Astrocyte (in vitro differentiated cells and primary cell): ENCODE data around the gene LYL1. TPM values are rescaled to one million over a fixed set of nuclear protein-coding genes. Genes with fewer than 3 reads are reported as not detected.

Experiments used
- DNase-seq: peaks from one replicate; pipeline ENCODE4 v3.0.0-alpha.2; 2010; ENCODE audit warnings: low read depth
- FAIRE-seq: peaks from 2 replicates; lab custom pipeline; 2011; peaks lifted over from hg19 to GRCh38; lab: Jason Lieb, UNC
- H2AFZ ChIP-seq: 2 replicates; pipeline ENCODE4 v1.6.0; 2012; ENCODE audit warnings: low read depth, low read length, inconsistent platforms
- H3K27ac ChIP-seq: 2 replicates; pipeline ENCODE4 v1.5.1; 2011; ENCODE audit warnings: low read depth, low read length, inconsistent platforms
- H3K27me3 ChIP-seq: 2 replicates; pipeline ENCODE4 v1.6.0; 2011; ENCODE audit warnings: low read length, inconsistent platforms; ENCODE audit not compliant: insufficient read depth
- H3K36me3 ChIP-seq: 2 replicates; pipeline ENCODE4 v1.5.1; 2011; ENCODE audit warnings: low read length, inconsistent platforms; ENCODE audit not compliant: insufficient read depth
- H3K4me1 ChIP-seq: 2 replicates; pipeline ENCODE4 v1.5.1; 2011; ENCODE audit warnings: low read length, inconsistent platforms; ENCODE audit not compliant: insufficient read depth
- H3K4me2 ChIP-seq: 2 replicates; pipeline ENCODE4 v1.6.0; 2012; ENCODE audit warnings: low read length, inconsistent platforms
- H3K4me3 ChIP-seq: 2 replicates; pipeline ENCODE4 v1.5.1; 2011; ENCODE audit warnings: low read depth, mild to moderate bottlenecking, low read length, inconsistent platforms; ENCODE audit not compliant: insufficient read depth
- H3K79me2 ChIP-seq: 2 replicates; pipeline ENCODE4 v1.6.0; 2012; ENCODE audit warnings: mild to moderate bottlenecking, low read length, inconsistent platforms; ENCODE audit not compliant: insufficient read depth
- H3K9ac ChIP-seq: 2 replicates; pipeline ENCODE4 v1.6.0; 2012; ENCODE audit warnings: mild to moderate bottlenecking, low read length, inconsistent platforms
- H3K9me3 ChIP-seq: 2 replicates; pipeline ENCODE4 v1.5.1; 2012; ENCODE audit warnings: low read depth, mild to moderate bottlenecking, low read length, inconsistent platforms; ENCODE audit not compliant: insufficient read depth
- H4K20me1 ChIP-seq: 2 replicates; pipeline ENCODE4 v1.6.0; 2012; ENCODE audit warnings: low read length, inconsistent platforms; ENCODE audit not compliant: insufficient read depth
- H3K27ac Mint-ChIP-seq: one replicate; pipeline ENCODE4 v1.8.0; 2021; ENCODE audit warnings: mild to moderate bottlenecking, mixed read lengths; ENCODE audit not compliant: unreplicated experiment
- H3K27me3 Mint-ChIP-seq: one replicate; pipeline ENCODE4 v1.8.0; 2021; ENCODE audit warnings: low read depth, mixed read lengths; ENCODE audit not compliant: unreplicated experiment
- H3K36me3 Mint-ChIP-seq: one replicate; pipeline ENCODE4 v1.8.0; 2021; ENCODE audit warnings: low read depth, mixed read lengths; ENCODE audit not compliant: unreplicated experiment
- H3K4me1 Mint-ChIP-seq: one replicate; pipeline ENCODE4 v1.8.0; 2021; ENCODE audit warnings: low read depth, mixed read lengths; ENCODE audit not compliant: unreplicated experiment
- H3K4me3 Mint-ChIP-seq: one replicate; pipeline ENCODE4 v1.8.0; 2021; ENCODE audit warnings: mild to moderate bottlenecking, moderate library complexity, mixed read lengths; ENCODE audit not compliant: unreplicated experiment
- H3K9me3 Mint-ChIP-seq: one replicate; pipeline ENCODE4 v1.8.0; 2021; ENCODE audit warnings: mild to moderate bottlenecking, mixed read lengths; ENCODE audit not compliant: unreplicated experiment
- EZH2 ChIP-seq: IDR thresholded peaks from 2 replicates; pipeline ENCODE4 v1.6.1; 2012; ENCODE audit warnings: mild to moderate bottlenecking, low read length, inconsistent platforms; ENCODE audit not compliant: insufficient read depth
- total RNA-seq: library from RNA; stranded (reverse); gene quantifications from 2 replicates; pipeline ENCODE4 v1.2.1, GENCODE V29; 2021
- TF ChIP-seq, protein P1 (sequence below): IDR thresholded peaks from 2 replicates; pipeline ENCODE4 v1.5.1; 2011; ENCODE audit warnings: low read depth, mild to moderate bottlenecking, inconsistent platforms, low read length, moderate library complexity; ENCODE audit not compliant: insufficient read depth

LYL1 gene
- total RNA-seq, 1 donor from 2014 or later = 0.27 TPM

DNA sequence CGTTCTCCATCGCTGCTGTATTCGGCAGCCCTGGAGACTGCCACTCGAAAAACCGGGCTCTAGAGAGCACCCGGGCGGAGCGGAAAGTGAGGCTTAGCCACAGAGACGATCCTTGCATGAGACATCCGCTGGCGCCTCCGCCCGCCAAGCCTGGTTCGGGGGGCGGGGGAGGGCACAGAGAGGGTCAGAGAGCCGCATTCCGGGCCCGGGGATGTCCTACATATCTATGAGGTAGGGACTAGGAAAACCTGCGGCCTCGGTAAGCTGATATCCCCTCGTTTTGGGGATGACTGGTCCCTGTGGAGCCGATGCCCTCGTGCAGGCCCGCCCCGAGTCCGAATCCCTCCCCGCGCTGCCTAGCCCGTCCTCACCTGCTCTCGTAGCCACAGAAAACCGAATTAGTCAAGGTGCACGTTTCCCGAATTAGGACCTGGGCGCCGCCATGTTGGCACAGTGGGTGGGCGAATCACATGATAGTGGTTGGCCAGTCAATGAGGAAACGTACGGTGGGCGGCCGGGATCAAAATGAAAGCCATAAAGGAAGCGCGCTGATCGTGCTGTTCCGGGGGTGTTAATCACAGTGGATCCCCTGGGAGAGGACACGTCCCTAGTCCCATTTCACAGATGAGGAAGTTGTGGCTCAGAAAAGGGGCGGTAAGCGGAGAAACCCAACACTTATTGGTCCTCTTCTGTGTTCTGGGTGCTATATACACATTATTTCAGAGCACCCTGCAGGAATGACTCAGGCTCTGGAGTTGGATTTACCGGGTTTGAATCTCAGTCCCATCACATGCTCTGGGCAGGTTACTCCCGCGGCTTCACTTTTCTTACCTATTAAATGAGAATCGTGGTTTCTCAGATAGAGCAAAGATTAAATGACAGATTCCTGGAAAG is 13.9 kb upstream of the LYL1 start, which contains the start of gene TRMT1:
TRMT1 (minus strand) TSS at position 459 of the 894 bp plus-strand sequence; CDS start at position 118, 341 bp downstream.
- Mint-ChIP-seq H3K4me3 (peak within 1 kb of the TSS; percentile 98), H3K4me1 (peaks cover 31% of the 10 kb centered on the region), H3K27me3 (no peaks in the 10 kb centered on the region), H3K27ac (peak within 1 kb of the TSS; percentile 98), H3K9me3 (no peaks in the 10 kb centered on the region), H3K36me3 (no peaks in the 10 kb centered on the region)
- H3K4me1 ChIP-seq = peaks cover 46% of the 10 kb centered on the region
- peaks cover 58% of the 10 kb centered on the region for H3K79me2 ChIP-seq
- peak within 1 kb of the TSS; percentile 83 for H2AFZ ChIP-seq
- H4K20me1 ChIP-seq = peaks cover 28% of the 10 kb centered on the region
- no peak for TF ChIP-seq EZH2
- TF ChIP-seq, protein P1, sequence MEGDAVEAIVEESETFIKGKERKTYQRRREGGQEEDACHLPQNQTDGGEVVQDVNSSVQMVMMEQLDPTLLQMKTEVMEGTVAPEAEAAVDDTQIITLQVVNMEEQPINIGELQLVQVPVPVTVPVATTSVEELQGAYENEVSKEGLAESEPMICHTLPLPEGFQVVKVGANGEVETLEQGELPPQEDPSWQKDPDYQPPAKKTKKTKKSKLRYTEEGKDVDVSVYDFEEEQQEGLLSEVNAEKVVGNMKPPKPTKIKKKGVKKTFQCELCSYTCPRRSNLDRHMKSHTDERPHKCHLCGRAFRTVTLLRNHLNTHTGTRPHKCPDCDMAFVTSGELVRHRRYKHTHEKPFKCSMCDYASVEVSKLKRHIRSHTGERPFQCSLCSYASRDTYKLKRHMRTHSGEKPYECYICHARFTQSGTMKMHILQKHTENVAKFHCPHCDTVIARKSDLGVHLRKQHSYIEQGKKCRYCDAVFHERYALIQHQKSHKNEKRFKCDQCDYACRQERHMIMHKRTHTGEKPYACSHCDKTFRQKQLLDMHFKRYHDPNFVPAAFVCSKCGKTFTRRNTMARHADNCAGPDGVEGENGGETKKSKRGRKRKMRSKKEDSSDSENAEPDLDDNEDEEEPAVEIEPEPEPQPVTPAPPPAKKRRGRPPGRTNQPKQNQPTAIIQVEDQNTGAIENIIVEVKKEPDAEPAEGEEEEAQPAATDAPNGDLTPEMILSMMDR = no peak
- peak within 1 kb of the TSS; percentile 77 for H3K27ac ChIP-seq
- peak within 1 kb of the TSS; percentile 98 for H3K4me2 ChIP-seq
- peak within 1 kb of the TSS; percentile 94 for H3K9ac ChIP-seq
- no peaks in the 10 kb centered on the region for H3K27me3 ChIP-seq
- H3K9me3 ChIP-seq = no peaks in the 10 kb centered on the region
- H3K36me3 ChIP-seq = peaks cover 6% of the 10 kb centered on the region
- DNase-seq (peak; percentile 92), FAIRE-seq (no peak)
- H3K4me3 ChIP-seq = peak within 1 kb of the TSS; percentile 94

GRCh38 chr19:13115936-13116281 is 13.3 kb upstream of the LYL1 start:
- H3K4me1 ChIP-seq = peaks cover 40% of the 10 kb centered on the region
- FAIRE-seq = no peak
- H3K27me3 ChIP-seq = no peaks in the 10 kb centered on the region
- peak overlapping the region; percentile 77 for H3K27ac ChIP-seq
- H3K27ac Mint-ChIP-seq = peak overlapping the region; percentile 98
- no peaks in the 10 kb centered on the region for H3K9me3 ChIP-seq
- H3K4me2 ChIP-seq = peak overlapping the region; percentile 98
- H3K36me3 Mint-ChIP-seq = no peaks in the 10 kb centered on the region
- DNase-seq = no peak
- peak overlapping the region; percentile 94 for H3K9ac ChIP-seq
- no peaks in the 10 kb centered on the region for H3K27me3 Mint-ChIP-seq
- TF ChIP-seq EZH2 = no peak
- TF ChIP-seq, protein P1 = no peak
- H3K36me3 ChIP-seq = peaks cover 6% of the 10 kb centered on the region
- peaks cover 25% of the 10 kb centered on the region for H3K4me1 Mint-ChIP-seq
- H3K4me3 ChIP-seq = peak overlapping the region; percentile 94
- no peaks in the 10 kb centered on the region for H3K9me3 Mint-ChIP-seq
- H3K79me2 ChIP-seq = peaks cover 52% of the 10 kb centered on the region
- peaks cover 22% of the 10 kb centered on the region for H4K20me1 ChIP-seq
- H2AFZ ChIP-seq = peak overlapping the region; percentile 83
- H3K4me3 Mint-ChIP-seq = peak overlapping the region; percentile 98
